NB4 (cell line): Measurements from ENCODE around the gene PBXIP1.

ENCODE experiments used
- CTCF ChIP-seq: IDR thresholded peaks from one replicate; pipeline ENCODE4 v1.5.1; 2012; ENCODE audit warnings: low read depth, low read length
- TF ChIP-seq, protein P1 (sequence below): IDR thresholded peaks from 2 replicates; pipeline ENCODE4 v1.6.1; 2011; ENCODE audit warnings: low read depth, low read length

GRCh38 chr1:154990276-154990675 lies 34.4 kb upstream of the PBXIP1 start:
- TF ChIP-seq, protein P1, sequence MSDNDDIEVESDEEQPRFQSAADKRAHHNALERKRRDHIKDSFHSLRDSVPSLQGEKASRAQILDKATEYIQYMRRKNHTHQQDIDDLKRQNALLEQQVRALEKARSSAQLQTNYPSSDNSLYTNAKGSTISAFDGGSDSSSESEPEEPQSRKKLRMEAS, result no peak
- no peak for TF ChIP-seq CTCF
